ELR (cell line): Measurements from ENCODE around the gene GCG.

ENCODE experiments used
- DNase-seq: peaks from one replicate; pipeline ENCODE4 v3.0.0-alpha.2; 2015; ENCODE audit warnings: low read depth

The GCG gene

GRCh38 chr2:162152147-162152546 is at the start of gene GCG:
TSS of gene GCG (minus strand) at chr2:162152247. CDS start at chr2:162149178, 3,069 bp downstream.
- no peak for DNase-seq

- DNase-seq = no peak
These were observed 48.6 kb upstream of the GCG start for GRCh38 chr2:162200636-162201035.

GRCh38 chr2:162199913-162200312 is 47.9 kb upstream of the GCG start:
- DNase-seq = no peak

- DNase-seq = peak; percentile 14
These were observed 46.2 kb upstream of the GCG start for GRCh38 chr2:162198239-162198638.

- peak; percentile 81 for DNase-seq
These were observed 45.2 kb upstream of the GCG start for GRCh38 chr2:162197069-162197825.

- DNase-seq = peak; percentile 88
These were observed 44.6 kb upstream of the GCG start for GRCh38 chr2:162196638-162197037.

GRCh38 chr2:162188451-162188850 is 36.4 kb upstream of the GCG start:
- no peak for DNase-seq

GRCh38 chr2:162185541-162186232 is 33.6 kb upstream of the GCG start:
- no peak for DNase-seq

GRCh38 chr2:162184821-162185450 is 32.9 kb upstream of the GCG start:
- no peak for DNase-seq

GRCh38 chr2:162184359-162184758 is 32.3 kb upstream of the GCG start:
- DNase-seq = no peak

- DNase-seq = no peak
These were observed 30.3 kb upstream of the GCG start for GRCh38 chr2:162182395-162182794.

GRCh38 chr2:162177301-162177700 is 25.3 kb upstream of the GCG start:
- no peak for DNase-seq

- DNase-seq = no peak
These were observed 23.7 kb upstream of the GCG start for GRCh38 chr2:162175714-162176113.

- peak; percentile 38 for DNase-seq
These were observed 22.7 kb upstream of the GCG start for GRCh38 chr2:162174746-162175145.

GRCh38 chr2:162172802-162173370 is 20.8 kb upstream of the GCG start:
- DNase-seq = no peak

GRCh38 chr2:162166745-162167144 is 14.7 kb upstream of the GCG start:
- no peak for DNase-seq

GRCh38 chr2:162166174-162166573 is 14.1 kb upstream of the GCG start:
- no peak for DNase-seq

GRCh38 chr2:162164802-162165201 is 12.8 kb upstream of the GCG start:
- DNase-seq = peak; percentile 41

- DNase-seq = no peak
These were observed 7.4 kb upstream of the GCG start for GRCh38 chr2:162159446-162159845.

GRCh38 chr2:162156149-162156548 is 4.1 kb upstream of the GCG start:
- DNase-seq = no peak

GRCh38 chr2:162155093-162155492 is 3.0 kb upstream of the GCG start:
- no peak for DNase-seq

- peak; percentile 78 for DNase-seq
These were observed 1.7 kb upstream of the GCG start for GRCh38 chr2:162153608-162154224.
